Keratinocyte (primary cell): Measurements from ENCODE around the gene DENND4A. TPM values are rescaled to one million over a fixed set of nuclear protein-coding genes. Genes with fewer than 3 reads are reported as not detected.

ENCODE experiments used
- DNase-seq: peaks from one replicate; pipeline ENCODE4 v3.0.0-alpha.2; 2011; ENCODE audit warnings: low read depth, missing footprints, low spot score
- FAIRE-seq: peaks from 2 replicates; lab custom pipeline; 2011; peaks lifted over from hg19 to GRCh38; lab: Jason Lieb, UNC
- H2AFZ ChIP-seq: 2 replicates; pipeline ENCODE4 v1.6.0; 2012; ENCODE audit warnings: low read length, control low read depth, inconsistent platforms; ENCODE audit not compliant: control insufficient read depth
- H3K27ac ChIP-seq: 2 replicates; pipeline ENCODE4 v1.5.1; 2011; ENCODE audit warnings: low read length; ENCODE audit not compliant: control insufficient read depth, insufficient read depth
- H3K27me3 ChIP-seq: 3 replicates; pipeline ENCODE4 v1.6.0; 2011; ENCODE audit warnings: low read length; ENCODE audit not compliant: control insufficient read depth, insufficient read depth; ENCODE audit errors: extremely low read depth
- H3K36me3 ChIP-seq, 2 experiments: 2 replicates in 1 of 2; 3 replicates in 1 of 2; pipeline ENCODE4 v1.5.1; 2011; ENCODE audit warnings: low read length in 2 of 2, mild to moderate bottlenecking in 1 of 2; ENCODE audit not compliant: control insufficient read depth in 2 of 2, insufficient read depth in 2 of 2; ENCODE audit errors: extremely low read depth in 1 of 2
- H3K4me1 ChIP-seq: 3 replicates; pipeline ENCODE4 v1.5.1; 2011; ENCODE audit warnings: low read length; ENCODE audit not compliant: control insufficient read depth, insufficient read depth; ENCODE audit errors: extremely low read depth
- H3K4me2 ChIP-seq: 3 replicates; pipeline ENCODE4 v1.6.0; 2011; ENCODE audit warnings: low read depth, low read length; ENCODE audit not compliant: control insufficient read depth, insufficient read depth; ENCODE audit errors: extremely low read depth
- H3K4me3 ChIP-seq, 3 experiments: fragments of 200-600 bp in 1 of 3; sonication (generic) in 1 of 3; 2 replicates in 2 of 3; 3 replicates in 1 of 3; pipeline ENCODE4 v1.5.1; 2011 to 2016; ENCODE audit warnings: low read length in 3 of 3, mild to moderate bottlenecking in 3 of 3, control low read depth in 2 of 3, inconsistent platforms in 1 of 3, low read depth in 1 of 3, mixed read lengths in 1 of 3, mixed run types in 1 of 3, moderate library complexity in 1 of 3; ENCODE audit not compliant: control insufficient read depth in 2 of 3, insufficient read depth in 2 of 3; ENCODE audit errors: extremely low read depth in 1 of 3
- H3K79me2 ChIP-seq: 2 replicates; pipeline ENCODE4 v1.6.0; 2012; ENCODE audit warnings: low read length; ENCODE audit not compliant: control insufficient read depth, insufficient read depth
- H3K9ac ChIP-seq: 3 replicates; pipeline ENCODE4 v1.6.0; 2011; ENCODE audit warnings: low read length; ENCODE audit not compliant: control insufficient read depth, insufficient read depth; ENCODE audit errors: extremely low read depth
- H3K9me1 ChIP-seq: 3 replicates; pipeline ENCODE4 v1.6.0; 2011; ENCODE audit warnings: low read length; ENCODE audit not compliant: control insufficient read depth, insufficient read depth; ENCODE audit errors: extremely low read depth
- H3K9me3 ChIP-seq: 2 replicates; pipeline ENCODE4 v1.5.1; 2012; ENCODE audit warnings: low read depth, low read length; ENCODE audit not compliant: control insufficient read depth
- H4K20me1 ChIP-seq: 3 replicates; pipeline ENCODE4 v1.6.0; 2011; ENCODE audit warnings: low read length; ENCODE audit not compliant: control insufficient read depth, insufficient read depth; ENCODE audit errors: extremely low read depth
- CTCF ChIP-seq, 3 experiments: IDR thresholded peaks in 1 of 3; conservative IDR thresholded peaks in 1 of 3; optimal IDR thresholded peaks in 1 of 3; 2 replicates in 2 of 3; 3 replicates in 1 of 3; pipeline versions ENCODE3 to v1.5.1; 2011; ENCODE audit warnings: low read length in 3 of 3, mild to moderate bottlenecking in 3 of 3, moderate library complexity in 2 of 3, control low read depth in 1 of 3, inconsistent platforms in 1 of 3; ENCODE audit not compliant: insufficient read depth in 2 of 3; ENCODE audit errors: extremely low read depth in 1 of 3
- EZH2 ChIP-seq: IDR thresholded peaks from one replicate; pipeline ENCODE4 v1.6.1; 2012; ENCODE audit warnings: inconsistent platforms, mild to moderate bottlenecking, low read length, moderate library complexity
- dilution Hi-C: fragments of 300-500 bp; cut with MboI; formaldehyde crosslinking; loops from one replicate; pipeline ENCODE4 v1.7.0; 2020; ENCODE audit warnings: low sequenced_read_pairs; ENCODE audit not compliant: extremely low pct_ligation_motif_present
- polyA plus RNA-seq, 5 experiments: library from polyadenylated mRNA; depleted of rRNA in 3 of 5; stranded (reverse) in 3 of 5; stranded (forward) in 1 of 5; unstranded in 1 of 5; fragments of >200 nt; gene quantifications; 1 replicate in 1 of 5; 2 replicates in 3 of 5; 3 replicates in 1 of 5; pipeline versions ENCODE4 v1.2.1 to v1.2.3, GENCODE V29; 2011 to 2012; ENCODE audit warnings: missing spikeins in 2 of 5, low read depth in 1 of 5, low replicate concordance in 1 of 5

The DENND4A gene
- polyA plus RNA-seq, 1 donor (not counting 4 experiments of a cell fraction or from before 2014, with no cell fraction given) = 10.0 TPM

- no peak overlapping the region for H3K4me3 ChIP-seq
- no peak overlapping the region for H2AFZ ChIP-seq
- DNase-seq (no peak), FAIRE-seq (no peak)
- no peak overlapping the region for H3K4me2 ChIP-seq
- no peak overlapping the region for H3K9ac ChIP-seq
- H4K20me1 ChIP-seq = no peaks in the 10 kb centered on the region
- no peaks in the 10 kb centered on the region for H3K9me1 ChIP-seq
- dilution Hi-C loops = no loop called here
- H3K4me1 ChIP-seq = no peaks in the 10 kb centered on the region
- no peak for TF ChIP-seq CTCF (optimal IDR thresholded peaks at IDR 0.05 in 1 of 3, IDR thresholded peaks at IDR 0.05 in 1 of 3, conservative IDR thresholded peaks at IDR 0.05 in 1 of 3; ENCODE audit: extremely low read depth in 1 of 3, insufficient read depth in 2 of 3, low read length in 3 of 3)
- no peak for TF ChIP-seq EZH2
- no peaks in the 10 kb centered on the region for H3K9me3 ChIP-seq
- no peaks in the 10 kb centered on the region for H3K27me3 ChIP-seq
- H3K36me3 ChIP-seq = no peaks in the 10 kb centered on the region
- H3K27ac ChIP-seq = no peak overlapping the region
- peaks cover 4% of the 10 kb centered on the region for H3K79me2 ChIP-seq
These were observed 14.2 kb downstream of the DENND4A start for GRCh38 chr15:65777843-65778242.

GRCh38 chr15:65777053-65777452 is 15.0 kb downstream of the DENND4A start:
- FAIRE-seq = no peak
- no peaks in the 10 kb centered on the region for H3K4me1 ChIP-seq
- H4K20me1 ChIP-seq = no peaks in the 10 kb centered on the region
- no peaks in the 10 kb centered on the region for H3K9me1 ChIP-seq
- dilution Hi-C loops = no loop called here
- H2AFZ ChIP-seq = no peak overlapping the region
- no peak overlapping the region for H3K9ac ChIP-seq
- no peaks in the 10 kb centered on the region for H3K9me3 ChIP-seq
- no peak overlapping the region for H3K27ac ChIP-seq
- H3K4me3 ChIP-seq = no peak overlapping the region
- H3K27me3 ChIP-seq = no peaks in the 10 kb centered on the region
- no peaks in the 10 kb centered on the region for H3K36me3 ChIP-seq
- no peak overlapping the region for H3K4me2 ChIP-seq
- peaks cover 3% of the 10 kb centered on the region for H3K79me2 ChIP-seq
- TF ChIP-seq CTCF (optimal IDR thresholded peaks at IDR 0.05 in 1 of 3, IDR thresholded peaks at IDR 0.05 in 1 of 3, conservative IDR thresholded peaks at IDR 0.05 in 1 of 3; ENCODE audit: extremely low read depth in 1 of 3, insufficient read depth in 2 of 3, low read length in 3 of 3) (no peak), EZH2 (no peak)
- no peak for DNase-seq
